GM12878 (cell line): ENCODE data around the gene ITGA3. TPM values are rescaled to one million over a fixed set of nuclear protein-coding genes. Genes with fewer than 3 reads are reported as not detected.

Experiments
- ATAC-seq: fragments of 200-7000 bp; cut with Tn5 transposase; 3 replicates; pipeline ENCODE4 v1.9.1; 2020; ENCODE audit warnings: mild to moderate bottlenecking, moderate library complexity
- BruUV-seq: library from RNA; stranded (reverse); fragments of 400-500 nt; replicated peaks from 2 replicates; lab custom pipeline; 2021; lab: Mats Ljungman, UMichigan
- CTCF ChIA-PET: fragments of 300-600 bp; sonication (Branson Sonifier 250); formaldehyde crosslinking; extraction: SDS; loops from one replicate; lab custom pipeline; 2021; ENCODE audit warnings: inconsistent platforms; lab: Yijun Ruan, JAX
- POLR2A ChIA-PET: fragments of 350-600 bp; formaldehyde crosslinking; extraction: SDS; loops from one replicate; lab custom pipeline; 2021; ENCODE audit warnings: inconsistent platforms; lab: Charles Lee
- RAD21 ChIA-PET: fragments of 300-600 bp; sonication (Branson Sonifier 250); formaldehyde crosslinking; loops from one replicate; lab custom pipeline; 2023; ENCODE audit warnings: antibody characterized with exemption; ENCODE audit not compliant: unreplicated experiment; lab: Charles Lee
- SMC1A ChIA-PET: fragments of 300-600 bp; sonication (Branson Sonifier 250); formaldehyde crosslinking; loops from one replicate; lab custom pipeline; 2023; ENCODE audit not compliant: unreplicated experiment, uncharacterized antibody; lab: Charles Lee
- DNase-seq: peaks from one replicate; pipeline ENCODE4 v3.0.0-alpha.2; 2011; ENCODE audit warnings: low read depth, low spot score
- FAIRE-seq: peaks from 3 replicates; lab custom pipeline; 2011; peaks lifted over from hg19 to GRCh38; lab: Jason Lieb, UNC
- H2AFZ ChIP-seq: 2 replicates; pipeline ENCODE4 v1.6.0; 2011; ENCODE audit warnings: low read depth, low read length, control low read depth; ENCODE audit not compliant: control insufficient read depth
- H3K27ac ChIP-seq: 2 replicates; pipeline ENCODE4 v1.5.1; 2011; ENCODE audit warnings: control low read depth; ENCODE audit not compliant: control insufficient read depth, insufficient read depth
- H3K27me3 ChIP-seq, 2 experiments: replicated peaks in 1 of 2; 2 replicates each; pipeline versions ENCODE4 v1.6.0 to v1.6.1; 2011; ENCODE audit warnings: low read length in 1 of 2; ENCODE audit not compliant: control insufficient read depth in 2 of 2, insufficient read depth in 2 of 2
- H3K36me3 ChIP-seq, 2 experiments: 2 replicates each; pipeline ENCODE4 v1.5.1; 2011; ENCODE audit warnings: low read length in 1 of 2; ENCODE audit not compliant: control insufficient read depth in 2 of 2, insufficient read depth in 2 of 2
- H3K4me1 ChIP-seq: 2 replicates; pipeline ENCODE4 v1.6.1; 2011; ENCODE audit warnings: mild to moderate bottlenecking, low read length, moderate library complexity, mixed read lengths; ENCODE audit not compliant: control insufficient read depth, insufficient read depth
- H3K4me2 ChIP-seq: 2 replicates; pipeline ENCODE4 v1.6.0; 2011; ENCODE audit warnings: control low read depth; ENCODE audit not compliant: control insufficient read depth, insufficient read depth
- H3K4me3 ChIP-seq: fragments of 200-600 bp; sonication (generic); 2 replicates; pipeline ENCODE4 v1.5.1; 2016
- H3K79me2 ChIP-seq: 2 replicates; pipeline ENCODE4 v1.6.0; 2011; ENCODE audit warnings: low read length; ENCODE audit not compliant: control insufficient read depth, insufficient read depth
- H3K9ac ChIP-seq: 2 replicates; pipeline ENCODE4 v1.8.0; 2011; ENCODE audit warnings: low read length, control low read depth, mixed read lengths; ENCODE audit not compliant: control insufficient read depth, insufficient read depth
- H3K9me3 ChIP-seq: replicated peaks from 3 replicates; pipeline ENCODE4 v1.5.1; 2011; ENCODE audit warnings: mild to moderate bottlenecking, low read length; ENCODE audit not compliant: control insufficient read depth, insufficient read depth
- H4K20me1 ChIP-seq: 2 replicates; pipeline ENCODE4 v1.6.0; 2011; ENCODE audit not compliant: control insufficient read depth, insufficient read depth
- BACH1 ChIP-seq: fragments of 450-650 bp; IDR thresholded peaks from 2 replicates; pipeline ENCODE4 v1.6.1; 2017; ENCODE audit warnings: mild to moderate bottlenecking, borderline replicate concordance
- CBX5 ChIP-seq: sonication (generic); IDR thresholded peaks from 2 replicates; pipeline ENCODE4 v1.6.1; 2016; ENCODE audit warnings: low read depth, moderate library complexity, mild to moderate bottlenecking, inconsistent platforms
- ETV6 ChIP-seq, 2 experiments: fragments of 450-650 bp in 1 of 2; IDR thresholded peaks in 1 of 2; conservative IDR thresholded peaks in 1 of 2; 2 replicates each; pipeline ENCODE4 v1.6.1; 2014; ENCODE audit warnings: antibody characterized with exemption in 1 of 2, borderline replicate concordance in 1 of 2, low read depth in 1 of 2, mild to moderate bottlenecking in 1 of 2, moderate library complexity in 1 of 2
- HDAC2 ChIP-seq: fragments of 200-600 bp; sonication (generic); IDR thresholded peaks from 2 replicates; pipeline ENCODE4 v1.6.1; 2017
- HSF1 ChIP-seq: fragments of 150-350 bp; IDR thresholded peaks from 2 replicates; pipeline ENCODE4 v1.6.1; 2014; ENCODE audit warnings: mild to moderate bottlenecking, low read depth, low read length
- IRF3 ChIP-seq: fragments of 450-650 bp; IDR thresholded peaks from 2 replicates; pipeline ENCODE4 v1.6.1; 2014; ENCODE audit warnings: mild to moderate bottlenecking
- IRF4 ChIP-seq: IDR thresholded peaks from 2 replicates; pipeline ENCODE4 v1.6.1; 2011; ENCODE audit warnings: low read depth, low read length
- MAX ChIP-seq: IDR thresholded peaks from 2 replicates; pipeline ENCODE4 v1.6.1; 2012; ENCODE audit warnings: low read depth, low read length, improper control_type of control experiment
- MTA2 ChIP-seq: fragments of 450-650 bp; IDR thresholded peaks from 2 replicates; pipeline ENCODE4 v1.6.1; 2016; ENCODE audit warnings: low read depth, mild to moderate bottlenecking, moderate library complexity
- POLR2AphosphoS2 ChIP-seq: IDR thresholded peaks from 2 replicates; pipeline ENCODE4 v1.6.1; 2011; ENCODE audit warnings: low read depth, mild to moderate bottlenecking, low read length, improper control_type of control experiment, moderate library complexity
- POU2F2 ChIP-seq: IDR thresholded peaks from 3 replicates; pipeline ENCODE4 v1.6.1; 2011; ENCODE audit warnings: low read depth, mild to moderate bottlenecking, low read length, borderline replicate concordance
- SKIL ChIP-seq: fragments of 450-650 bp; IDR thresholded peaks from 2 replicates; pipeline ENCODE4 v1.6.1; 2017; ENCODE audit warnings: mild to moderate bottlenecking, low read depth, inconsistent platforms; ENCODE audit not compliant: poor library complexity, severe bottlenecking
- STAT1 ChIP-seq: fragments of 450-650 bp; conservative IDR thresholded peaks from 2 replicates; pipeline ENCODE4 v1.6.1; 2014; ENCODE audit warnings: antibody characterized with exemption, mild to moderate bottlenecking
- USF1 ChIP-seq: IDR thresholded peaks from 2 replicates; pipeline ENCODE4 v1.6.1; 2011; ENCODE audit warnings: borderline replicate concordance, low read depth, mild to moderate bottlenecking, moderate library complexity, mixed read lengths, low read length; ENCODE audit not compliant: insufficient read depth; ENCODE audit errors: extremely low read length
- ZNF207 ChIP-seq: fragments of 450-650 bp; IDR thresholded peaks from 2 replicates; pipeline ENCODE4 v1.6.1; 2014; ENCODE audit warnings: antibody characterized with exemption, mild to moderate bottlenecking, borderline replicate concordance
- ZNF24 ChIP-seq: fragments of 450-650 bp; IDR thresholded peaks from 2 replicates; pipeline ENCODE4 v1.6.1; 2017; ENCODE audit warnings: antibody characterized with exemption, mild to moderate bottlenecking
- WGBS: methylation state at CpG from one replicate; pipeline ENCODE4 v1.1.6; 2016; ENCODE audit warnings: low lambda C conversion rate; ENCODE audit not compliant: insufficient replicate concordance, insufficient coverage; ENCODE audit errors: missing lambda C conversion rate; 5-methylcytosine and 5-hydroxymethylcytosine counted together
- in situ Hi-C: fragments of 300-500 bp; cut with MboI; formaldehyde crosslinking; loops from 9 replicates; pipeline ENCODE4 v1.14.3; 2018; ENCODE audit warnings: mixed read lengths
- intact Hi-C: fragments of 100-400 bp; cut with micrococcal nuclease; formaldehyde crosslinking; loops from one replicate; pipeline ENCODE4 v1.14.2; 2022; ENCODE audit not compliant: unreplicated experiment
- polyA plus RNA-seq, 11 experiments: library from polyadenylated mRNA; depleted of rRNA in 4 of 11; unstranded in 6 of 11; stranded (reverse) in 5 of 11; fragments of >200 nt; fragmentation: Nextera tagmentation in 4 of 11; fragmentation: Illumina TruSeq in 1 of 11; extraction: Ambion mirVana in 4 of 11; extraction: Trizol in 1 of 11; gene quantifications; 1 replicate in 1 of 11; 2 replicates in 10 of 11; pipeline versions ENCODE4 v1.2.1 to v1.2.3, GENCODE V29; 2011 to 2016; ENCODE audit warnings: inconsistent platforms in 2 of 11, missing spikeins in 2 of 11, low read depth in 1 of 11
- total RNA-seq, 4 experiments: library from RNA; depleted of rRNA in 3 of 4; stranded (reverse); fragments of >200 nt in 3 of 4; fragmentation: Illumina TruSeq in 1 of 4; extraction: Trizol in 1 of 4; gene quantifications; 2 replicates each; pipeline versions ENCODE4 v1.2.1 to v1.2.3, GENCODE V29; 2013 to 2021

The ITGA3 gene
- total and polyA plus RNA-seq, 10 of the 15 experiments (the other 5 are each of a cell fraction or from before 2014, with no cell fraction given), result 0.29 to 13.4 (median 6.6) TPM

GRCh38 chr17:50129728-50130558 is 74.0 kb downstream of the ITGA3 start, which contains the start of gene SAMD14:
SAMD14 (minus strand) TSS chr17:50130160; CDS start chr17:50124959, 5,201 bp downstream.
- Histone ChIP-seq H3K27ac (no peak within 1 kb of the TSS), H4K20me1 (no peaks in the 10 kb centered on the region; the same call in 1 of the 2 replicates), H3K9me3 (no peaks in the 10 kb centered on the region), H3K79me2 (no peaks in the 10 kb centered on the region), H3K4me2 (peak within 1 kb of the TSS; percentile 86), H3K4me1 (peaks cover 6% of the 10 kb centered on the region; the same call in 1 of the 2 replicates), H3K4me3 (peak within 1 kb of the TSS; percentile 62; the same call in 1 of the 2 replicates), H3K9ac (no peak within 1 kb of the TSS), H3K36me3 (peaks cover 4 to 10% of the 10 kb centered on the region in 2 experiments; a peak in 3 of 4 replicates), H3K27me3 (peaks cover 4 to 10% of the 10 kb centered on the region in 2 experiments), H2AFZ (peak within 1 kb of the TSS; percentile 54)
- CTCF ChIA-PET, result interaction anchor here (0.7 to 3.1 kb wide), 9 partner anchors 9 to 144 kb away, joined by 3 to 21 read pairs (median 8); partner anchors contain the start of genes PDK2 and TMEM92
- RAD21 ChIA-PET, result interaction anchor here (0.7 to 1.8 kb wide), 7 partner anchors 11 to 82 kb away, joined by 3 to 6 read pairs (median 3); no protein-coding TSS in a partner anchor
- no TSS peak for BruUV-seq
- in situ Hi-C loops (no loop called here), intact Hi-C loops (no loop called here)
- ATAC-seq (peak; percentile 82), DNase-seq (no peak), FAIRE-seq (no peak)
- POLR2A ChIA-PET, result interaction anchor here (0.5 to 1.1 kb wide), 3 partner anchors 23 to 51 kb away, joined by 3 to 4 read pairs (median 4); no protein-coding TSS in a partner anchor
- SMC1A ChIA-PET, result interaction anchor here (0.9 to 1.4 kb wide), 3 partner anchors 9 to 22 kb away, joined by 3 to 4 read pairs (median 3); no protein-coding TSS in a partner anchor
- 1% methylated on average over 17 of the region's 84 CpGs for WGBS
- TF ChIP-seq USF1 (no peak), IRF3 (no peak), IRF4 (no peak), BACH1 (peak; percentile 40), POLR2AphosphoS2 (no peak), ETV6 (conservative IDR thresholded peaks at IDR 0.05 in 1 of 2, IDR thresholded peaks at IDR 0.05 in 1 of 2; ENCODE audit: borderline replicate concordance in 1 of 2, low read depth in 1 of 2) (no peak), MTA2 (no peak), STAT1 (no peak), ZNF24 (no peak), CBX5 (no peak), HSF1 (no peak), HDAC2 (no peak), SKIL (no peak), POU2F2 (peak; percentile 13; the same call in 1 of the 3 replicates), ZNF207 (no peak), MAX (no peak)
